GM21619 (cell line): Measurements from ENCODE around the gene MGMT.

Experiments
- ATAC-seq: cut with Tn5 transposase; IDR thresholded peaks from one replicate; pipeline ENCODE4 v1.9.1; 2021; ENCODE audit not compliant: unreplicated experiment

Gene MGMT

GRCh38 chr10:129768437-129769355 lies 301.7 kb downstream of the MGMT start:
- ATAC-seq, result no peak

GRCh38 chr10:129769381-129770116 lies 302.5 kb downstream of the MGMT start:
- ATAC-seq, result no peak

- ATAC-seq, result no peak
Observed at GRCh38 chr10:129770286-129770685, 303.2 kb downstream of the MGMT start.

- no peak for ATAC-seq
Observed at GRCh38 chr10:129771024-129771423, 304.0 kb downstream of the MGMT start.

- ATAC-seq, result no peak
Observed at GRCh38 chr10:129771576-129771975, 304.5 kb downstream of the MGMT start.

- no peak for ATAC-seq
Observed at GRCh38 chr10:129771991-129772431, 305.0 kb downstream of the MGMT start.

GRCh38 chr10:129772468-129773358 lies 305.7 kb downstream of the MGMT start:
- ATAC-seq, result no peak

GRCh38 chr10:129773359-129773990 lies 306.4 kb downstream of the MGMT start:
- no peak for ATAC-seq

GRCh38 chr10:129774082-129774735 lies 307.2 kb downstream of the MGMT start:
- no peak for ATAC-seq

- ATAC-seq, result no peak
Observed at GRCh38 chr10:129774736-129775401, 307.8 kb downstream of the MGMT start.

GRCh38 chr10:129775681-129776080 lies 308.6 kb downstream of the MGMT start:
- ATAC-seq, result no peak

GRCh38 chr10:129777687-129778086 lies 310.6 kb downstream of the MGMT start:
- no peak for ATAC-seq

GRCh38 chr10:129778571-129778970 lies 311.5 kb downstream of the MGMT start:
- ATAC-seq, result no peak

- ATAC-seq, result no peak
Observed at GRCh38 chr10:129779126-129780111, 312.4 kb downstream of the MGMT start.

GRCh38 chr10:129780198-129780597 lies 313.2 kb downstream of the MGMT start:
- no peak for ATAC-seq

- no peak for ATAC-seq
Observed at GRCh38 chr10:129780901-129781795, 314.1 kb downstream of the MGMT start.

- no peak for ATAC-seq
Observed at GRCh38 chr10:129784291-129784690, 317.2 kb downstream of the MGMT start.
